HG03108 (cell line): ENCODE data around the gene RAD51B.

Source experiments
- ATAC-seq: cut with Tn5 transposase; IDR thresholded peaks from one replicate; pipeline ENCODE4 v1.9.1; 2021; ENCODE audit warnings: moderate library complexity; ENCODE audit not compliant: unreplicated experiment

Gene RAD51B

DNA sequence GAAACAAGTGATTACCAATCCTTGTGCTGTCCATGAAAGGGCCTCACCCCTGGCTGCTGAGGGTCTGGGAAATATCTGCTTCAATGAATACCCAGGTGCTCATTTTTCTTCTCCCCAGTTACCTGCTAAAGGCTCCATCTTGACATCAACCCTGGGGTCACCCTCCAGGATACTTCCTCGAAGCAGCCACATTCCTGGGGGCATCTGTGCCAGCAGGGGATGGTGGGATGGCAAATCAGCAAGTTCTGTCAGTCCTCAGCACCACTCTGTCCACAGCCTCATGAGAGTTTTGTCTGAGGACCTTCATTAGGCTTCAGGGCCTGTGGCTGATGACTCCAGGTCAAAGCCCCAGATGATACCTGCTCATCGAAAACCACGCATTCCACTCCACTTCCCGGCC is 848.4 kb downstream of the RAD51B start:
- ATAC-seq: no peak

DNA sequence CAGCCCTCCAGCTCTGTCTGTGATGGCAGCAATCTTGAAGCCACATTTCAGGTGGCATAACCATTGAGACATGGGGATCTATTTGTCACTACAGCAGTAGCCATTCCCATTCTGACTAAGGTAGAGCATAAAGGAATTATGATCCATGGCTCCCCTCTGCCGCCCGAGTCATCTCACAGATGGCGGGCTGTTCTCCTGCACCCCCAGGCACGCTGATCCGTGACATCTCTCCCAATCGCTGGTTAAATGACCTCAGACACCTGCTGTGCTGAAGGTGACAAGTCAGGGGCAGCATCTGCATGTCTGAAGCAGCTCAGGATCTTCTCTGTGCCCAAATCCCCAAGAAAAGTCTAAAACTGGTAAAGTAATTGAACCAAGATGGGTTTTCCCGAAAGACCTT is 849.0 kb downstream of the RAD51B start:
- no peak for ATAC-seq

DNA sequence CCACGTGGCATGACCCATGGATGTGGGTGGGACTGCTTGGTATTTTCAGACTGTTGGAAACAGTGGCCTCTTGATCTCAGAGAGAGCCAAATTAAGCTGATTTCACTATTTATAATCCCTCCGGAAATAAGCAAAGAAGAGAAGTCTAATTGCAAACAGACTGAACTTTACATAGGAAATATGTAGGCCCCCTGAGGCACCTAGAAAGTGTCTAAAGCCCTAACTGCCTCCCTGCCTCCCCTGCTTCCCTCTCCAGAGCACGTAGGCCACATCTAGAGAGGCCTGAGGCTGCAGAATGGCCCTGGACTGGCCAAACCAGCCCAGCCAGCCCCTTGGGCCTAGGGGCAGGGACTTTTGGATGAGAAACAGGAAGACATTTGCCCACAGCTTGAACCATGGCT is 849.5 kb downstream of the RAD51B start:
- no peak for ATAC-seq

DNA sequence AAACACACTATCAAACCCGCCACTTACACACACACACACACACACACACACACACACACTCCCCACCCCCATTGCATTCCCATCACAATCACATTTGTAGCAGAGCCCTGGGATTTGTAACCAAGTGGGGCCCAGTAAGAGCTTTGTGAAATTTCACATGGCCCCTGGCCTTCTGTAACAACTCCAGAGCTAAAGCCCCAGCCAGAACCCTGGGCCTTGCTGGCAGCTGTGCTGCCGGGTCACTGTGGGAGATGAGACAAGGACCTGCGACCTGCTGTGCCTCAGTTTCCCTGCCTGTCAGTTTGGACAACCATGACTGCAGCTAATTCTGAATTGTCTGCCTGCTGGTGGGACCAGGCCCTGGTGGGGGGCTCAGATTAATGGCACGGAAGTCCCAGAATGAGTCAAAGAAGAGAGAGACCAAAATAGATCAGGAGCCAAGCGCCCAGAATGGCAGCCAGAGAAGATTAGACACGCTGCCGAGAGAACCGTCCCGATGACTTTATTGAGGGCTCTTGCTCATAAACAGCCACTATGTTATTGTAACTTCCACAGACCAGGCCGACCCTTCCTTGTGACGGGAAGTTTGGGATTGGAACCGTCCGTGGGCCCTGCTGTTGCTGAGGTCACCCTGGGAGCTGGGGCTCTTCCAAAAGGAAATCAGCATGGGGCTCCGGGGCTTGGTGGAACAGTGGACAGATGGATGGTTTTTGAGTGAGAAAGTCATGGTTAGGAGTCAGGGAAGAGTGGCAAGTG is 850.2 kb downstream of the RAD51B start:
- no peak for ATAC-seq

DNA sequence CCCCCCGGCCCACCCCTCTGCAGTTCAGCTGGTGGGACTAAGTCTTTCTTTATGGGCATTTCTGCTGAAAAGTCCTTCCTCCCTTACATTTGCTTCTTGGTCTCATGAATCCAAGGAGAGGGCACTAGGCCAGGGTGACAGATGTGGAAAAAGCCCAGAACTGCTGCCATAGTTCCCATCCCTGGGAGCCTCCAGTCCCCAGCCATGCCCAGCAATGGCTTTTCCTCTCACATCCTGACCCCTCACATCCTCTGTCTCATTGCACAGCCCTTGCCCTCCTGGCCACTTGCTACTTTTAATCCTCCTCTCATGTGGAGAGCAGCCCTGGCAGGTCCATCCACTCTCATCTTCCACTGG is 850.8 kb downstream of the RAD51B start:
- no peak for ATAC-seq

DNA sequence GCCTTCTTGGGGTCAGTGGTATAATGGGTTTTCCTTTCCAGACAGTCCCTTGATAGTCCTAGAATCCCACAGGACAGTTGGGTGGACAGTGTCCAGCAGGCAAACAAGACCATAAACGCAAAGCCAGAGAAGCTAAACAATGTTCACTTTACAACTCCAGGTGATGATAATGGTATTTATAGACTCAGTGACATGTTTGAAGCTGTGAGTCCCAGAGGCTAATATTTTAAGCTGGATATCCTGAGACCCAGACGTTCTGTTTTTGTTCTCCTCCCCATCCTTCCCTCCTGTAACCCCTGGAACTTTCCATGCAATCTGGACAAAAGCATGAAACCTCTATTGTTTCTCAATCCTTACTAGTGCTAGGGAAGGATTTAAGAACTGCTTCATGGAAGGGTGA is 852.3 kb downstream of the RAD51B start:
- no peak for ATAC-seq

DNA sequence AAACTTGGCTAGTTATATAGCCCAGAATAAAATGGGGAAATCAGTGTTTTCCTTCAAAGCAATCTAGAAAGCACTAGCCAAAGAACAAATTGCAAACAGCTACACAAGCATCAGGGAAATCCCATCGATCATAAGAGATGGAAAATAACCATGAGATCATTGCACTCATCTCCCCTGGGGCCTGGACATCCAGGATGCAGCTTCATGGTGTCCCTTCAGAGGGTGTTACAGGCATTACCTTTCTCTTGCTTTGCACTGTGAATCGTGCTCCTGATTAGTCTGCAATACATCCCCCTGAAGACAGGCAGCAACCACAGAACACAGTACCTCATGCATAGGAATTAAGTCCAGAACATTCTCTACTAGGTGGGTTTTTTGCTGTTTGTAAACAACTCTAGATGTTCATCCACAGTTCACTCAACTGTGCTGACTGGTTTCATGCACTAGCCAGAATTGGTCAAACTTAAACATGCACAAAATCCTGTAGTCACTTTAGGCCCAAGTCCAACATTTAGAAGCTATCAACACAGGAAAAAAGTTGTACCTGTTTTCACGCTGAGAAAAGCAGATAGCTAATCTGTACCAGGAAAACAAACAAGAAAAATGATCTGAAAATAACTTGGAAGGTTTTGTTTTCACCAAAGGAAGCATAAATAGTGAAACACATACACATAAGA is 853.2 kb downstream of the RAD51B start:
- no peak for ATAC-seq

DNA sequence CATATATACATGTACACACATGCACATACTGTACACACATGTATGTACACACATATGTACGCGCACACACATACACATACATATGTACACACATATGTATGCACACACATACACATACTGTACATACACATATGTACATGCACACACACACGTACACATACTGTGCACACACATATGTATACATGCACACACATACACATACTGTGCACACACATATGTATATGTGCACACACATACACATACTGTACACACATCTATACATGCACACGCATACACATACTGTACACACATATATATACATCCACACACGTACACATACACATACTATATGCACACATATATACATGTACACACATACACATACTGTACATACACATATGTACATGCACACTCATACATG is 853.9 kb downstream of the RAD51B start:
- ATAC-seq: no peak

DNA sequence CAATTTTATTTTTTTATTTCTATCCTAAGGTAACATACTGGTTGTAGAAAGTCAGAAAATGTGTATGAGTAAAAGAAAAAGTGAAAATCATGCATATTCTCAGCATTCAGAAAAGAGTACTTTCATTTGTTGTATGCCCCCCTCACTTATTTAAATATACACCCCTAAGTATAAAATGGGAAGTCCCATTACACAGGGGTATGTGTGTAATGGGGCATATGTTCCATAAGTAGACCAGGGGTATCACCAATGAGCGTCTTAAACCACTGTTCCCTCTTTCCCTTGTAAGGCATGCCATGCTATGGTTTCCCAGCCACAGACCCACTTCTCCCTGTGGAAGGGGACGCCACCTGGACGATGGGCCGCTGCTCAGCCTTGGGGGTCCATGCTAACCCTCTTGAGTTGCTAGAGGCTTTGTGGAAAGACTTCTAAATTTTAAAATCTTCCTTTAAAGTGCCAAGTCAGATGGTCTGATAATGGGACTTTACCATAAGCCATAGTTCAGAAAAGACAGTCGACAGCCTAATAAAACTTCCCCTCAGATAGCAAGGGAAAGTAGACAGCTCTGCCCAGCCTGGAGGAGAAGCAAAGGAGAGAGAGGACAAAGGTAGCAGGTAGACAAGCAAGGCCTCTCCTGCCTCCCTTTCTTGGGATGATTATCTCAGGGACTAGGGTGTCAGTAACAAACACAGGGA is 855.1 kb downstream of the RAD51B start:
- no peak for ATAC-seq

DNA sequence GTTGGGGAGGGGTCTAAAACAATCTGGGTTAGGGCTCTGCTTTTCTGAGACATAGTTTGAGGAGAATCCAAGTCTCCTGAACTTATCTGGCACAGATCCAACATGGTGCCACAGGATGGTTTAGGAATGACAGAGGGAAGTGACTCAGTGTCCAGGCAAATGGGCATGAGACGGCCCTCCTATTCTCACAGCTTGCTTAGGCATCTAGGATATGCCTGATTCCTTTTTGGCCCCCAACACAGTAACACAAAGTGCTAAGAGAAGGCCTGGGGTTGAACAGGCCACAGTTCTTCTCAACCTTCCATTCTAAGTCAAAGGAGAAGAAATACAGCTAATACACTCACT is 855.6 kb downstream of the RAD51B start:
- no peak for ATAC-seq

DNA sequence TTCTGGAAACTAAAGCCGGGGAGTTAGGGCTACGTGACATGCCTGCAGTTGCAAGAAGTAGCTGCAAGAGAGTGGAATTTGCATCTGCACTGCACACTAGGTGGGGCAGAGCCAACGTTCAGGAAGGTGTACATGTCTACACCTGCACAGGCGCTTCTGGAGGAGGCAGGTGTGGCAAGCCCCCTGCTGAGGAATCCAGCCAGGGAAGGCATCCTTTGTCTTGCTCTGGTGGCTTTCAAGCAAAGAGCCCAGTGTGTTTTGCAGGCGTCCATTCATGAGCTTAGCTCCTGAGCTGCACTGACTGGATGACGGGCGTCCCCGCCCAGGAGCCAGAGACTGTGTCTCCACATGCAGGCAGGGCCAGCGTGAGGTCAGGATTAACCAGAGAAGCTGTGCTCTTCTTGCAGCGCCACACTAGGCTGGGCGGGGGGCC is 856.9 kb downstream of the RAD51B start:
- no peak for ATAC-seq

DNA sequence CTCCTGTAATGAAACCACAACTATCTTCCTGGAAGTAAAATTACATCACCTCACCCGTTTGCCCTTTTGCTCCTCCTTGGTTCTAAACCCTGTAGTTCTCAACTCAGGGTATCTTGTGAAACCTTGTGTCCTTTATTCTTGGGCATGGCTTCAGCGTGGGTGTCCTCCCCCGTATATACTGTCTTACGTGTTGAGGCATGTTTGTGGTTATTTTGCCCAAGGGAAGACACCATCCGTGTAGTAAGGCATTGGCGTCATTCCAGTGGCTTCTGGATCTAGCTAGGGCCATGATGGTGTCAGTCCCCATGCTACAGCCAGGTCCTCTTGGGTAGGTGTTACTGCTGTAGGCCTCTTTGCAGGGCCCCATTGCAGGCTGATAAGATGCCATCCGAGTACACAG is 857.9 kb downstream of the RAD51B start:
- ATAC-seq: no peak

DNA sequence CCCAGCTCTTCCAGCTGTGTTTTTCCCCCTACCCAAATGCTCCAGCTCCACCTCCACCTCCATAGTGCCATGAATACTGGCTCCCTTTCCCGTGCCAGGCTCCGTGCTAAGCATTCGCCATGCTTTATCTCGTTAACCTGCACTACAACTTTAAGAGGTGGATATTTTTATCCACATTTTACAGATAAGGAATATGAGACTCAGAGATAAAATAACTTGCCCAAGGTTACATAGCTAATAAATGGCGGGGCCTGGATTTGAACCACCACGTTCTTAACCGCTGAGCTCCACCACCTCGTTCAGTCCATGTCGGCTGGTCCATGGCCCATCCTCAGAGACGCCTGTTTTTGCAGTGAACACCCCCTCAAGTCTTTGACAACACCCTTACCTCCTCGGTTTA is 858.3 kb downstream of the RAD51B start:
- no peak for ATAC-seq

DNA sequence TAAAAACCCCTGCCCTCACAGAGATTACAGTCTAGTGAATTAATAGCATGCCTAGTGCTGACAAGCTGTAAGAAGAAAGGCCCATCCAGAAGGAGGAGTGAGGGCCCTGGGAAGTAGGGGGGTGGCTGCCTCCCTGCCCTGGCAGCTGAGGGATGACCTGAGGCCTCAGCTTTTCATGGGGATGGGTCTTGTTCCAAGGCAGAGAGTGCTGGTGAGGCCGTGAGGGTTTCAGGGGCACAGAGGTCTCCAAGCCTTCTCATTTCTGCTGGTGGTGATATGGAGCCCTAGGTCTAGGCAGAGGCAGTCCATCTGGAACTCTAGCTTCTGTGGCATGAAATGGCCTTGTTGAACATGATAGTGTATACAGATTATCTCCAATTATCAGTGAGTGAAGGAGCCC is 858.9 kb downstream of the RAD51B start:
- ATAC-seq: no peak

DNA sequence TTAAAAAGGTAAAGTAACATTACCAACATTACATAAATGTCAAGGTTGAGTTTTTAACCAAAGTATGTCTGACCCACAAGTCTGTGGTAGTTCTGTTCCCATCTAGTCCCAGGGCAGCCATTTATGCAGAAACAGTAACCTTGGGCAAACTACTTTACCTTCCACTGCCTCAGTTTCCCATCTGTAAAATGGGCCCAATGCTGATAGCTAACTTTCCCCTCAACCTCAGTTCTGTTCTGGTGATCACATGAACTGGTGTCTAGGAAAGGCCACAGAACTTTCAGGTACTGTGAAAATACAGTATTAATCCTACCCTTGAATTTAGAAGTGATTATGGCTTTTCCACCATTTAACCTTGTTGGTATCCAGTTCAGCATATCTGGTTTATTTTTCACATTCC is 859.7 kb downstream of the RAD51B start:
- no peak for ATAC-seq

DNA sequence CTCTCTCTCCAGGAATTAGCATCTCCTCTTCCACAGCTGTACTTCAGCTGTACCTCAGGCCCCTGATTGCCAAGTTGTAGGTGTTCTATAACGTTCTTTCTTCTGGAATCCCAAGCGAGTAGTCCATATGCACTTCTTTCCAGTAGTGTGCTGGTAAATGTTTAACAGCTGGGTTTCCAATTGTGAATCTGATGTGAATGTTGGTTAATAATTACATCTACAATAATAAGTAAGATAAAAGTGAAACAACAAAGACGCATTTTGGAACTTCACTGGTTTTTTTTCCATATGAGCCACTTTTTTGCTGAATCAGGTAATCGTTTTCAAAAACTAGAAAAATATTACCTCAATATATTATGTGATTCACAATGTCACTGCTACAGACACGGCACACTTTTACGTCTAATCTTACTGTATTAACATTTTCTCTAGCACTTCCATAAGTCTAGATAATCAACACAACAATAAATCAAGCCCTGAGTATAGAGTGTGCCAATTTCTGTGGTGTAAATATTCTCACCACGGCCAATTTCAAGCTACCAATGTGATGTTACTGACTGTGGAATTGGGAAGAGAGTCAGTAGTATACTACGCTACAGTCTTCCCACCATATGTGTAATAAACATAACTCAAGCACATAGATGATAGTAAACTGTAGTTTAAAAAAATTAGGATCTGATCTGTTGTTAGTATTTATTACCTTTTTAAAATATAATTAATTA is 860.3 kb downstream of the RAD51B start:
- ATAC-seq: no peak

DNA sequence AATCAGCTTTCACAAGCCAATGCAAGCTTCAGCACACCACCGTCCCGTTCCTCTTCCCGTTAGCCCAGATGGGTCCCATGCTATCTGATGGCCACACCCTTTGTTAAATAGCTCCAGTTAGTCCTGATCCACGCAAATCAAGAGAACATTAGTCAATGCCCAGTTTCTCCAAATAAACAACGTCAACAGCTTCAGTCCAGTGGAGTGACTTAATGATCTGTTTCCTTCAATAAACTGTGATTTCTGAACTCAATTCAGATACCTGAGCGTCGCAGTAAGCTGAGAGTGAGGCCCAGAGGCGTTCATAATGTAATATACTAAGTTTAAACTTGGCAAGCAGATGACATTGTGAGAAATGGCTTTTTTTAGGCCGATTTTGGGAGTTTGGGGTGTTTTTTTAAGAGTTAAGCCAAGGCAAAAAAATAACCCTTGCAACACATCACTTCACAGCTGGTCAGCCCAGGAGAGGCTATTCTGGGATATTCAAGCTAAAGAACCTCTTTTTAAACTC is 861.0 kb downstream of the RAD51B start:
- no peak for ATAC-seq

DNA sequence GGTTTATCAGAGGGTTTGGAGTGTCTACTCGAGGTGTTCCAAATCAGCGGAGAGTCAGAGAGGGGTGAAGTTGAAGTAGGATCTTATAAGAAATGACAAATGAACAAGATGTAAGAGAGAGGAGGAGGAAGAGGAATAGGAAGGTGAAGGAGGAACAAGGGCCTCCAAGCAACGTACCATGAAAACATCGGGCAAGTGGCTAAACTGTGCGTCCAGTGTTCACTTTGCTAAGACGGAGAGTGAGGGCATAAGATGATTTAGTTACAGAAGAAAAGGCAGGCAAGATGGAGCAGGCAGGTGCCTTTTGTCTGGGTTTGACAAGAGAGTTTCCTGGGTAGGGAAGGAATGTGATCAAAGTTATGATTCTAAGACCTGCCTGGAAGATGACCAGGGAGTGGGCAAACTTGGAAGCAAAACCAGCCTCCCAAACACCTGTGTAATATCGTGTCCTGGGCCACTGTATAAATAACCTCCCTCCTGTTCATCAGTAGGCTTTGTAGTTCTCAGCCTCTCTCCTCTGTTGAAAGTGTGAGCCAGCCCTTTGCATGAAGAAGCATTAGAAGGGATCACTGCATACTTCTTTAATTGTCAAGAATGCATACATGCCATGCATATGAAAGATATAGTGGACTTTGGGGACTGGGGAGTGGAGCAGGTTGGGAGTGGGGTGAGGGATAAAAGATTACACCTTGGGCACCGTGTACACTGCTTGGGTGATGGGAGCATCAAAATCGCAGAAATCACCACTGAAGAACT is 861.9 kb downstream of the RAD51B start:
- ATAC-seq: no peak

DNA sequence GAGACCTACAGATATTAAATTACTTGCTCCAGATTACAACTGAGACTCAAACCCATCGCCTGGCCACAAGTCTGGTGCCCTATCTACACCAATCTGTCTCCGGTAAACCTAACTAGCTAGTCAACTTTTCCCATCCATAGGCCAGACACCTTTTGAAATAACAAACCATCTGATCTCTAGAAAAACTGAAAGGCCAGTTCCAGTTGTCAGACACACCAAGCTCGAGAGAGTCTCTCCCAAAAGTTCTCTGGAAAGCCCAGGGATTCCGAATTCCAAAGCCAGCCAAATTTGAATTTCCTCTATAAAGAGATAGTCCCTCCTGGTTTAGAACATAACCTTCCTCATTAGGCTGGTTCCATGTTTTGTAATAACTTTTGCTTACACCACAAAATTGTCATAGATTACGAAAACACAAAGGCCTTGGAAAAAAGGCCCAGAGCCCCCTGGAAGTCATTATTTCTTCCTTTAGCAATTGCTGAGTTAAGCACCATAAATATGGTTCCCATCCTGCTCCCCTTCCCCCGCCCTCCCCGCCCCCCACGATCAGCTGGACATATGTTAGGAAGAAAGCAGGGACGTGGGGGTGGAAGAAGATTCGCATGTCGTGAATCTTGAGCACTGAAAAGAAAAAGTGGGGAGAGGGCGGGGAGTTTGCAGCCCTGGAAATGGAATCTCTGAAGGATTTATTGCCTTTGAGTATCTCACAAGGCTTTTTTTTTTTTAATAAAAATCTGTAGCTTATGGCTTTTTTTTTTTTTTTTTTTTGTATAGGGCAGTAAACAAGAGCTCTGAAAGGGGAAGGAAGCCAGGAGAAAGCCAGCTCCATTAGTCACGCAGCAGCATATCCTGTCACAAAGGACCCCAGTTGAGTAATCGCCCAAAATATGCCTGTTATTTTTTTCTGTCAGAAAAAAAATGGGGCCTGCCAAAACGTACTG is 862.9 kb downstream of the RAD51B start:
- ATAC-seq: no peak

DNA sequence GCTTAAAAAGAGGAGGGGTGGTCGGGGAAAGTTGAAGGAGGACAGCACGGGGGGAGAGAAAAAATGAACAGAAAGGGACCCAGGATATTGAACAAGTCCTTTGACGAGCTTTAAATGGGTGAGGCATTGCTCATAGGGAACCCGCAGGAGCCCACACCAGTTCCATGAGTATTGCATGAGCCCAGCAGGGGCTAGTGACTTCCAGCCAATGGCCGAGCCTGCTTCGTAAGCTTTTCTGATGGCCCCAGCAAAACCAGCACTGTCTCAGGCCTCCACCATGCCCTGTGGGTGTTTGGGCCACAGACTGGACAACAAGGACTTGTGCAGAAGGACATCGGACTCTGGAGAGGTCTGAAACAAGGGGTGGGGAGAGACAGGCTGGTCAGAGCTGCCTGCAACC is 863.7 kb downstream of the RAD51B start:
- no peak for ATAC-seq
